HG03108 (cell line): Measurements from ENCODE around the gene LEPROT.
"Not testable (repeated sequence)": the region's sequence is repeated elsewhere in the genome, so short reads cannot be mapped to it uniquely, and the experiment has no call there.

ENCODE experiments used
- ATAC-seq: cut with Tn5 transposase; IDR thresholded peaks from one replicate; pipeline ENCODE4 v1.9.1; 2021; ENCODE audit warnings: moderate library complexity; ENCODE audit not compliant: unreplicated experiment

Gene LEPROT

DNA sequence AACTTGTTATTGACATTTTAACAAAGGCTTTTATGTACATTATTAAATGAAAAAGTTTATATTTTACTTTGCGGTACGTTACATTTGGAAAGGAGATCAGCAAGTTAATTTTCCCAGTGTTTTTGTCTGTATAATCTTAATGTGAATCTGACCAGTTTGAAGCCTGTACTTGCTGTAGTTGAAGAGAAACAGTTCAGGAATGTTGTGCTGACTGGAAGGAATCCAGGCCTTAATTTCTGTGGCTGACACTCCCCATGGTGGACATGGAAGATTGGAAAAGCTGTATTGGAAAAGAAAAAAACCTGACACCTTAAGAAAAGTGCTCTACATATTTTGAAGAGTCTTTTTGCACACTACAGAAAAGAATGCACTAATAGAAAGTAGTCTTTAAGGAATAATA is 15.5 kb downstream of the LEPROT start:
- no peak for ATAC-seq

GRCh38 chr1:65437616-65438015 is 17.1 kb downstream of the LEPROT start:
- no peak for ATAC-seq

DNA sequence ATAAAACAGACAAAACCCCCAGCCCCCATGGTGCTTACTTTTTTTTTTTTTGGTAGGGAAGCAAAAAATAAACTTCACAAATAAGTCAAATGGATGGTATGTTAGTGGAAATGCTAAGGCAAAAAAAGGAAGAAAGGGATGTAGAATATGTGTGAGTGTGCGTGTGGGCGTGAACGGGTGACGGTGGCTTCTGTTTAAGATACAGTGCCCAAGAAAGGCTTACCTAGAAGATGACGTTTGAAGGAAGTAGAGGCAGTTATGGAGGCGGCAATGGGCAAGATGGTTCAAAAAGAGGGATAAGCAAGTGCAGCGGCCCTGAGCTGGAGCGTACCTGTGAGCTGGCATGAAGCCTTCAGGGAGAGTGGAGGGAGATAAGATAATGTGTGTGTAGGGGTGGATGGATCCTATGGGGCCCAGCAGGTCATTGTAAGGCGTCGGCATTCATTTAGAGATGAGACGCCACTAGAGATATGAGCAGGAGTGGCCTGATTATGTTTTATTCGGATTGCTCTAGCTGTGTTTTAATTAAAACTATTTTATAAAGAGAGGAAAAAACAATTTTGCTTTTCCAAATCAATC is 19.9 kb downstream of the LEPROT start:
- no peak for ATAC-seq

DNA sequence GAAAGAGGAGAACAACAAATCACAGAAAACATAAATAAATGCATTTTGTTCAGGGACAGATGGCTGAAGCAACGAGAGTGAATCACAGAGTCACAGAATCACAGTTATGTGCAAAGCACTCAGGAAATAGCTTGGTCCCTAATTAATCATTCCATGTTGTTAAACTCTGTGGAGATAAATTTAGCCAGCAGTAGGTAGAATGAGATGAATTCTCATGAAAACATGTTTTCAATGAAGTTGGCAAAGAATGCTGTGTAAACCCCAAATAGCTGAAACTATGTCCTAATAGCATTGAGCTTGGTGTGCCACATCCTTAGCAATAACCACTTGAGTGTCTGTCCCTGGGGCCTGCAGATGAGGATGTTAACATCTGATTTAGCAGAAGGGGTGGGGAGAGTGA is 20.4 kb downstream of the LEPROT start:
- no peak for ATAC-seq

DNA sequence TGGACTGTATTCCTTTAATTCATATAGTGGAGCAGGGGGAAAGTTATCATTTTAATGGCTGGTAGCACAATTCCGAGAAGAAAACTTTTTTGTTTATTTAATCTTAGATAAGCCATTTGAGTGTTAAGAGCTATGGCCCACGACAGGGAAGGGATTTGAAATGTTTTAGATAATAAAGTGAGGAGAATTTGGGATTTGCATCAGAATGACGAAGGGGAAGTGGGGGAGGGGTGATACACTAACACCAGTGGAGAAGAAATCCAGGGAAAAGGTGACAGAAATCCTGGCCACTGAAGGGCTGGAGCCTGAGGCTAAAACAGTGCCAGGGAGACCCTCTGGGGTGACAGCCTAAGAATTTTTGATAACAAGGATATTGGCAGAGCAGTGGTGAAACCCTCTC is 21.0 kb downstream of the LEPROT start:
- ATAC-seq: no peak

- ATAC-seq: no peak
Observed at GRCh38 chr1:65442442-65442841, 22.0 kb downstream of the LEPROT start.

DNA sequence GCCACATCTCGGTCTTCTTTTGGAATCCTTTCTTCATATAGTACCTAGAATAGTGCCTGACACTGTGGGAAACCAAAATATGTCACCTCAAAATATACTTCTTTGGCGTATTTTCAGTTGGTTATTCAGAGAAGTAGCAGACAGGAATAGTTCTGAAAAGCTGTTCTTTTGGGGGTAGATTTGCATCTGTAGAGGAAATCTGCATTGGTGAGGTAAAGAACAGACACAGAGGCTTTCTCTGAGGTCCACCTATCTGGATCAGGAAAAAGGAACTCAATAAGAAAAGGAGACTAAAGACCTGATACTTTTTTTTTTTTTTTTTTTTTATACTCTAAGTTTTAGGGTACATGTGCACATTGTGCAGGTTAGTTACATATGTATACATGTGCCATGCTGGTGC is 23.2 kb downstream of the LEPROT start:
- no peak for ATAC-seq

DNA sequence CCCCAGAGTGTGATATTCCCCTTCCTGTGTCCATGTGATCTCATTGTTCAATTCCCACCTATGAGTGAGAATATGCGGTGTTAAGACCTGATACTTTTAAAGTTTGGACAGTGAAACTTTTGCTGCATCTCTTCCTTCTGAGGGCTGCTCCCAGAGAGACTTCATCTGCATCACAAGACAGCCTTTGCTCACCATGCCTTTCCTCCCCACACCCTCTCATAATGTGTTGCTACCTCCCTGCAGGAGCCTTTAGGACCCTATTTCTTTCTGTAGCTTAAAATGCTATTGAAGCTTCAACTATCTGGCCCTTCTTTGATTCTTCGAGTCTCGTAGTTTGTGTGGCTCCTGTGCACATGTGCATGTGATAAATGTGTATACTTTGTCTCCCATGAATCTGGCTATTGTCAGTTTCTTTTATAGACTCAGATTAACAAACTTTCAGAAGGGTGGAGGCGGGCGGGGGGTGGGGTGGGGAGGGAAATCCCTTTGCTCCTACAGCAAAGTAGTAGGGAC is 23.7 kb downstream of the LEPROT start:
- no peak for ATAC-seq

GRCh38 chr1:65445837-65446236 is 25.4 kb downstream of the LEPROT start:
- ATAC-seq: no peak

DNA sequence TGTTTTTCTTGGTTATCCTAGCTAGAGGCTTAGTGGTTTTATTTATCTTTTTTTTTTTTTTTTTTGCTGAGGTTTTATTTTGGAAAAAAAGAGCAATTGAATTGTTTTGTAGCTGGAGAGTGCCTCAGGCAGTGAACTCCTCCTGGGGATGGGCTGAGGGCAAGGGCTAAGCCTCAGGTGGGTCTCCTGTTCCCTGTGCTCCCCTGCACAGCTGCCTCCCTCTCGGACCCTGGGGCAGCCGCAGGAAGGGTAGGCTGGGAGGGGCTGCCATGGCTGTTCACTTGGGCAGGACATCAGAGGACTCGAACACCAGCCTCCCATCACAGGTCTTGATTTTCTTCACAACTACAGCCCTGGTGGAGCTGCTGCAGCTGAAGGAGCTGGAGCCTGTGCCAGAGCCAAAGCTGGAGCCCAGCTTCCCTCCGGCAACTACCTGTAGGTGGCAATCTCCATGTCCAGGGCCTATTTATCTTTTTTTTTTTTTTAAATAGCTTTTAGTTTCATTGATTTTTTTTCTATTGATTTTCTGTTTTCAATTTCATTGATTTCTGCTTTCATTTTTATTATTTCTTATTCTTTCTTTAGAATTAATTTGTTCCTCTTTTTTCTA is 28.9 kb downstream of the LEPROT start:
- ATAC-seq: no peak

DNA sequence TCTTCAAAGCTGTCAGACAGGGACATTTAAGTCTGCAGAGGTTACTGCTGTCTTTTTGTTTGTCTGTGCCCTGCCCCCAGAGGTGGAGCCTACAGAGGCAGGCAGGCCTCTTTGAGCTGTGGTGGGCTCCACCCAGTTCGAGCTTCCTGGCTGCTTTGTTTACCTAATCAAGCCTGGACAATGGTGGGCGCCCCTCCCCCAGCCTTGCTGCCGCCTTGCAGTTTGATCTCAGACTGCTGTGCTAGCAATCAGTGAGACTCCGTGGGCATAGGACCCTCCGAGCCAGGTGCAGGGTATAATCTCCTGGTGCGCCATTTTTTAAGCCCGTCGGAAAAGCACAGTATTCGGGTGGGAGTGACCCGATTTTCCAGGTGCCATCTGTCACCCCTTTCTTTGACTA is 35.2 kb downstream of the LEPROT start:
- not testable (repeated sequence) for ATAC-seq

- no peak for ATAC-seq
Observed at GRCh38 chr1:65456481-65456880, 36.0 kb downstream of the LEPROT start.

GRCh38 chr1:65457868-65458267 is 37.4 kb downstream of the LEPROT start:
- no peak for ATAC-seq

DNA sequence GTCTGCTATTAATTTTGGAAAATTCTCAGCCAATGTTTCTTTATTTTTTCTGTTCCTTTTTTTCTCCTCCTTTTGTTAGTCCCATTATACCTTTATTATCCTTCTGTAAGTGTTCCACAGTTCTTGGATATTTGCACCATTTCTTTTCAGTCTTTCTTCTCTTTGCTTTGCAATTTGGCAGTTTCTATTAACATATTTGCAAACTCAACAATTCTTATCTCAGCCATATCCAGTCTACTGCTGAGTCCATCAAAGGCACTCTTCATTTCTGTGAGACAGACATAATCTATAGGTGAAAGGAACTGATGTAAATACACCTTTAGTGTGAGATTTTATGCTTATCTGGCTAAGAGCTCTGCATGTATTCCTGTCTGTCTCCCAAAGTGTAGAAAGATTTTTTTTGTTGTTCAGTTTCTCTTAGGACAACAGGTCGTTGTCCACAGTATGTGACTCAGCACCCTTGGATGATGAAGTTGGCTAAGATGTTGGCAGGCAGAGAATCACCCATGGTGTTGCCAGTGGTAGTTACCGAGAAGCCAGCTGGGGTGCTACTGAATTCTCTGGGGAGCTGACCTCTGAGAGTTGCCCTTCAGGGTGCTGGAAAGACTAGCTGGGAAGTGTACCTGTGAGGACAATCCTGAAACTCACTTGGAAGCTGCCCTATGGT is 38.4 kb downstream of the LEPROT start:
- ATAC-seq: no peak

DNA sequence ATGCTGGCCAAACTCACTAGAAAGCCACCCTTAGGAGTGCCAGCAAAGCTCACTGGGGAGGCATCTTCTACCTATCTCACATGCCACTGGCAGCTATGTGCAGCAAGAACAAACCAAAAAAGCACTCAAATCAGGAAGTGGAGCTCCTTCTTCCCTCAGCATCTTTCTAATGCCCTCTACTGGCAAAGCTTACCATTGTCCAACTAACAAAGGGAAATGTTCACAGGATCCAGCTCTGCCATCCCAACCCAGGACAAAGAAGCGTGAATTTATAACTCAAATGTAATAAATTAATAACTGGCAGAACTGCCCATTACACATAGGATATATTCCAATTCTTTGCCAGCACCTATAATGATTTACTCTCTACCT is 38.9 kb downstream of the LEPROT start:
- ATAC-seq: no peak

GRCh38 chr1:65465837-65466236 is 45.4 kb downstream of the LEPROT start:
- not testable (repeated sequence) for ATAC-seq

DNA sequence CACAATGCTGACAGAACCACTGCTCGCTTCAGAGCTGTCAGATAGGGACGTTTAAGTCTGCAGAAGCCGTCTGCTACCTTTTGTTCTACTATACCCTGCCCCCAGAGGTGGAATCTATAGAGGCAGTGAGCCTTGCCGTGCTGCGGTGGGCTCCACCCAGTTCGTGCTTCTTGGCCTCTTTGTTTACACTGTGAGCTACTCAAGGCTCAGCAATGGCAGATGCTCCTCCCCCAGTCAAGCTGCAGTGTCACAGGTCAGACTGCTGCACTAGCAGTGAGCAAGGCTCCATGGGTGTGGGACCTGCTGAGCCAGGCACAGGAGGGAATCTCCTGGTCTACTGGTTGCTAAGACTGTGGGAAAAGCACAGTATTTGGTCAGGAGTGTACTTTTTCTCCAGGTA is 47.1 kb downstream of the LEPROT start:
- ATAC-seq: no peak

GRCh38 chr1:65469126-65469888 is 48.8 kb downstream of the LEPROT start:
- no peak for ATAC-seq

- ATAC-seq: no peak
Observed at GRCh38 chr1:65469889-65470340, 49.4 kb downstream of the LEPROT start.

DNA sequence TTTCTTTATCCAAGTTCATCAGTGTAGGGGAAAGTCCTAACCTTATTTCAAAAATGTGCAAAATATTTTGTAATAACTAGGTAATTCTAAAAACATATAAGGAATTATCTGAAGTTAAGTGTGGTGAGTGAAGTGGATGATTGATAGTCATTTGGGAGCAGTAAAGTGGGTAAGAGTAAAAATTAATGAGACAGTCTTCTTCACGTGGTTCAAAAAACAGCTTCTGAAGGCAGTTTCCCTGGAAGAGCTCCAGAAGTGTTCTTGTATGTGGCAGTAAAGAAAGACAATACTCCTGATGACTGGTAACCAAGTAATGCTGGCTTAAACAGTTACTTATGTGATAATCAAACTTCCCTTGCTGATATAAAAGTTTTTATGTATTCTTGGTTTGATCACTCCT is 50.3 kb downstream of the LEPROT start:
- ATAC-seq: no peak

GRCh38 chr1:65471213-65471833 is 50.9 kb downstream of the LEPROT start:
- no peak for ATAC-seq
